ENCODE results near the gene RXRA. TPM values are rescaled to one million over a fixed set of nuclear protein-coding genes. Genes with fewer than 3 reads are reported as not detected.

Gene RXRA
- total RNA-seq, 4 donors from 2014 or later = 39.4 to 81.3 (median 67.4) TPM

DNA sequence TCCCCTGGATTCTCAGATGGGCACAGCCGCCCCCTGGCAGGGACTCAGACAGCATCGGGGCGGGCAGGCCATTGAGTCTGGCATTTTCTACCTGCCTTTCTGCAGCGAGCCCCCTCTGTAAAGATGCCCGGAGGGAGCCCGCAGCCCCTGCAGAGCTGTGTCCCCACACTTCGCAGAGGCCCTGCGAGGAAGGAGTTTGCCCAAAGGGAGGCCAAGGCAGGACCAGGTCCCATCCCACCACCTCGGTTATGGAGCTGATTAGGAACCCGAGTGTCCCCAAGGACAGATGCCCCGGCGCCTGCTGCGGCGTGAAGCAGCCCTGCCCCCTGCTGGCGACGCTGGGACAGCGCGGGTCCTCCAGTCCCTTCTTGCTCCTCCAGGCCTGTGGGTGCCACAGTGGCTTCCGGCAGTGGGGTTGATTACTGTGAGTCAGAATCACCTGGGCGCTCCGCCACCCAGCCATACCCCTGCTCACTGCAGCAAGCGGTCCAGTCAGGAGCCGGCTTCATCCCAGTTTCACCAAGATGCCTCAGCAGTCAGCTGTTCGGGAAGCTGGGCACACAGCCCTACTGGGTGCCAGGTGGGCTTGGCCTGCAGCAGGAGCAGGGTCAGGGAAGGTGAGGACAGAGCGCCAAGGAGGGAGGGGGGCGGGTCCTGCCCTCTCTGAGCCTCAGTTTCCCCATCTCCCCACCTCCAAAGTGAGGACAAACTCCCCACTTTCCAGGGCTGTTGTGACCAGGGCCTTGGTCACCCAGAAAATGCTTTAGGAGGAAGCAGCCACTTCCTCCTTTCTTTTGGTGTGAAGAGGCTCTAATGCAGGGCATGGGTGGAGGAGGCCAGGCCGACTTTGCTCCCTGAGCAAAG, 117.2 kb downstream of the RXRA start:
- WGBS, 2 donors = 9 to 15% methylated on average over 7 to 24 of the region's 27 CpGs
- H3K27ac ChIP-seq = no peak overlapping the region

DNA sequence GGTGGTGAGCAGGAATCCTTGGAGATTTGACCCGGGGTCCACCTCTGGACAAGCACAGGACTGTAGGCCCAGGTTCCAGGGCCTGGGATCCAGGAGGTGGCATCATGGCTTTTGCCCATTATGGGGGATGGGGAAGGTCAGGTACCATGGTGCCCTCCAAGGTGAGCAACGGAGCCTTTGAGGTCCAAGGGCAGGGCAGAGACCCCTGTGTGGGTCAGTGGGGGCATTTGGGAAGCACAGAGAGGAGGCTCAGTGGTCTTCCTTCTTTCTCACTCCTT, 117.7 kb downstream of the RXRA start:
- Histone ChIP-seq H3K36me3 (no peaks in the 10 kb centered on the region), H3K27ac (no peak overlapping the region), H3K4me1 (peaks cover 12 to 23% of the 10 kb centered on the region in 2 donors), H3K9me3 (no peaks in the 10 kb centered on the region), H3K27me3 (no peaks in the 10 kb centered on the region), H3K4me3 (replicated peaks in 1 of 3) (no peak overlapping the region)
- no peak for TF ChIP-seq POLR2A (IDR thresholded peaks at IDR 0.05)
- TF ChIP-seq, protein P1, sequence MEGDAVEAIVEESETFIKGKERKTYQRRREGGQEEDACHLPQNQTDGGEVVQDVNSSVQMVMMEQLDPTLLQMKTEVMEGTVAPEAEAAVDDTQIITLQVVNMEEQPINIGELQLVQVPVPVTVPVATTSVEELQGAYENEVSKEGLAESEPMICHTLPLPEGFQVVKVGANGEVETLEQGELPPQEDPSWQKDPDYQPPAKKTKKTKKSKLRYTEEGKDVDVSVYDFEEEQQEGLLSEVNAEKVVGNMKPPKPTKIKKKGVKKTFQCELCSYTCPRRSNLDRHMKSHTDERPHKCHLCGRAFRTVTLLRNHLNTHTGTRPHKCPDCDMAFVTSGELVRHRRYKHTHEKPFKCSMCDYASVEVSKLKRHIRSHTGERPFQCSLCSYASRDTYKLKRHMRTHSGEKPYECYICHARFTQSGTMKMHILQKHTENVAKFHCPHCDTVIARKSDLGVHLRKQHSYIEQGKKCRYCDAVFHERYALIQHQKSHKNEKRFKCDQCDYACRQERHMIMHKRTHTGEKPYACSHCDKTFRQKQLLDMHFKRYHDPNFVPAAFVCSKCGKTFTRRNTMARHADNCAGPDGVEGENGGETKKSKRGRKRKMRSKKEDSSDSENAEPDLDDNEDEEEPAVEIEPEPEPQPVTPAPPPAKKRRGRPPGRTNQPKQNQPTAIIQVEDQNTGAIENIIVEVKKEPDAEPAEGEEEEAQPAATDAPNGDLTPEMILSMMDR (IDR thresholded peaks at IDR 0.05) = no peak
- DNase-seq = no peak
- intact Hi-C loops (cut with DNase I) = loop anchor here (5.0 kb wide), 1 partner anchor 117 kb away; the partner anchor contains the start of gene RXRA
- 73 to 83% methylated on average over 2 of the region's 2 CpGs for WGBS, 2 donors

More for the DNA sequence above, 117.2 kb downstream of the RXRA start:
- intact Hi-C loops (cut with DNase I) = loop anchor here (2.0 to 5.0 kb wide), 2 partner anchors 116 to 273 kb away; partner anchors contain the start of gene RXRA
- TF ChIP-seq POLR2A (IDR thresholded peaks at IDR 0.05) = no peak
- TF ChIP-seq, protein P1 (IDR thresholded peaks at IDR 0.05) = peak; percentile 93 to 99 (median 97)
- Histone ChIP-seq H3K36me3 (no peaks in the 10 kb centered on the region), H3K9me3 (no peaks in the 10 kb centered on the region), H3K4me3 (replicated peaks in 1 of 3) (no peak overlapping the region), H3K27me3 (no peaks in the 10 kb centered on the region), H3K4me1 (peaks cover 12 to 24% of the 10 kb centered on the region in 2 donors)
- DNase-seq = peak; percentile 87 to 90

DNA sequence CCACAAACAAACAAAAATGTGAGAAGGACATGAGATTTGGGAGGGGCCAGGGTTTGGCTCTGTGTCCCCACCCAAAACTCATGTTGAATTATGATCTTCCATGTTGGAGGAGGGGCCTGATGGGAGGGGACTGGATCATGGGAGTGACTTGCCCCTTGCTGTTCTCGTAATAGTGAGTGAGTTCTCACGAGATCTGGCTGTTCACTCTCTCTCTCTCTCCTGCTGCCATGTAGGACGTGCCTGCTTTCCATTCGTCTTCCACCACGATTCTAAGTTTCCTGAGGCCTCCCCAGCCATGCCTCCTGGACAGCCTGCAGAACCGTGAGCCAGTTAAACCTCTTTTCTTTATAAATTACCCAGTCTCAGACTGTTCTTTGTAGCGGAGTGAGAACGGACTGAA, 118.7 kb downstream of the RXRA start:
- WGBS, 2 donors = 72 to 73% methylated on average over 8 of the region's 8 CpGs
- intact Hi-C loops (cut with DNase I) = loop anchor here (5.0 kb wide), 1 partner anchor 118 kb away; the partner anchor contains the start of gene RXRA
- peaks cover 12 to 23% of the 10 kb centered on the region in 2 donors for H3K4me1 ChIP-seq
- H3K27me3 ChIP-seq = no peaks in the 10 kb centered on the region
- H3K27ac ChIP-seq = no peak overlapping the region
- no peak for DNase-seq
- H3K4me3 ChIP-seq (replicated peaks in 1 of 3) = no peak overlapping the region
- no peaks in the 10 kb centered on the region for H3K36me3 ChIP-seq
- TF ChIP-seq, protein P1 (IDR thresholded peaks at IDR 0.05) = no peak
- TF ChIP-seq POLR2A (IDR thresholded peaks at IDR 0.05) = no peak
- no peaks in the 10 kb centered on the region for H3K9me3 ChIP-seq

DNA sequence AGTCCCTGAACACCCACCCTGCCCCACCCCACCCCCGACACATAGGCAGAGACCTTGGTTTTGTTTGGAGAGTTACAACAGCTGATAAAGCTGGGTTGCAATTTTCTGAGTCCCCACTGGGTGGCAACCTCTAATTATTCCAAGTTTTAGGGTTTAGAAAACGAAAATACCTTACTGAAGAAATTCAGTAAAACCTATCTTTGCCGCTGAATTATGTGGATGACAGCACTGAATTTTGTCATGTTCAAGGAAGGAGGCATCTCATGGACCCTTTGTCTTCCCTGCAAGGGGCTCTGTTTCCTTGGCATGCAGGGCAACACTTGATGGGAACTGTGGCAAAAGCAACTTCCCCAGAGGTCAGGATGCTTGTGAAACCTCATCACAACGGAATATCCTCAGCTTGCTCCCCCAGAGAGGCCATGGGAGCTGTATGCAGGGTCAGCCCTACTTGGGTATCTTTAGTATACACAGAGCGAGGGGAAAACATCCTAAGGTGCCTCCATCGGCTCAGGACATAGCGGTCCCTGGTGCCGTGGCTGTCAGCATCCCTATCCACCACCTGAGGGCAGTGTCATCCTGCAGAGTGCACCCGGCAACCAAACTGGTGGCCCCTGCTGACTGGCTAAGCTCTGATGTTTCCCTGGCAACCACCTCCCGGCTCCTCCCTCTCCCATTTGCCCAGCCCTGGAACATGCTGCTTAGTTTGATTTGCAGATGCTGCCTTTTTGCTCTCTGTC, 123.1 kb downstream of the RXRA start:
- Histone ChIP-seq H3K9me3 (no peaks in the 10 kb centered on the region), H3K27ac (no peak overlapping the region), H3K4me3 (replicated peaks in 1 of 3) (no peak overlapping the region), H3K36me3 (no peaks in the 10 kb centered on the region), H3K27me3 (no peaks in the 10 kb centered on the region), H3K4me1 (no peaks in the 10 kb centered on the region)
- peak; percentile 93 to 95 for DNase-seq
- no peak for TF ChIP-seq POLR2A (IDR thresholded peaks at IDR 0.05)
- TF ChIP-seq, protein P1 (IDR thresholded peaks at IDR 0.05) = peak; percentile 54 to 99 (median 90)
- 17 to 19% methylated on average over 9 to 10 of the region's 10 CpGs for WGBS, 2 donors
- intact Hi-C loops (cut with DNase I) = loop anchor here (2.0 kb wide), 1 partner anchor 289 kb away; no protein-coding TSS in a partner anchor

All from thyroid gland (tissue), 4 donors.